ENCODE data around the gene ACER3. TPM values are rescaled to one million over a fixed set of nuclear protein-coding genes. Genes with fewer than 3 reads are reported as not detected.

The ACER3 gene
- total RNA-seq, 1 donor from 2014 or later = 12.4 TPM

- no peak for DNase-seq (ENCODE audit: low read depth)
- Histone ChIP-seq H3K4me3 (ENCODE audit: low read depth, low read length) (no peak overlapping the region), H3K36me3 (ENCODE audit: control insufficient read depth, insufficient read depth, low read length) (no peaks in the 10 kb centered on the region), H3K27me3 (ENCODE audit: control insufficient read depth, insufficient read depth, low read length) (peaks cover 6% of the 10 kb centered on the region)
- FAIRE-seq = no peak
- TF ChIP-seq CTCF (IDR thresholded peaks at IDR 0.05; ENCODE audit: insufficient read depth, low read length, severe bottlenecking) = no peak
Observed at GRCh38 chr11:77069969-77070582, 209.4 kb downstream of the ACER3 start.

DNA sequence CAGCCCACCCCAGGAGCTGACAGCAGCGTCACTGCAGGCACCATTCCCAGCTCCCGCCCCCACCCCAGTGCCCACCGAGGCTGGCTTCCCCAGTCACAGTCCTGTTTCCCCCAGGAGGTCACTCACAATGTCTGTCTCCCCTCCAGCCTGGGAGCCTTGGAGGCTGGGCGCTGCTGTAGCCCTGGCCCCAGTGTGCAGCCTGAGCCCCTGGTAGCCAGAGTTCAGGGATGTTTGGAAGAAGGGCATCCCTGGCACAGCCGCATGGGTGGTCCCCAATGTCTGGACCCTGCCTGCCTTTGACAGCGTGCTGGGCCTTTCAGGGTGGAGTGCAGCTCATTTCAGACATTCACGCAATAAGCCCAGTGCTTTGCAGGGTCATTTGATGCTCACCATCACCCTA lies 210.4 kb downstream of the ACER3 start:
- peaks cover 6% of the 10 kb centered on the region for H3K27me3 ChIP-seq (ENCODE audit: control insufficient read depth, insufficient read depth, low read length)
- H3K36me3 ChIP-seq (ENCODE audit: control insufficient read depth, insufficient read depth, low read length) = no peaks in the 10 kb centered on the region
- H3K4me3 ChIP-seq (ENCODE audit: low read depth, low read length) = no peak overlapping the region
- TF ChIP-seq CTCF (IDR thresholded peaks at IDR 0.05; ENCODE audit: insufficient read depth, low read length, severe bottlenecking) = no peak
- DNase-seq (ENCODE audit: low read depth) = no peak
- no peak for FAIRE-seq

- no peaks in the 10 kb centered on the region for H3K36me3 ChIP-seq (ENCODE audit: control insufficient read depth, insufficient read depth, low read length)
- no peak overlapping the region for H3K4me3 ChIP-seq (ENCODE audit: low read depth, low read length)
- peaks cover 6% of the 10 kb centered on the region for H3K27me3 ChIP-seq (ENCODE audit: control insufficient read depth, insufficient read depth, low read length)
- FAIRE-seq (no peak), DNase-seq (ENCODE audit: low read depth) (peak; percentile 4)
- TF ChIP-seq CTCF (IDR thresholded peaks at IDR 0.05; ENCODE audit: insufficient read depth, low read length, severe bottlenecking) = no peak
Observed at GRCh38 chr11:77071671-77072605, 211.2 kb downstream of the ACER3 start.

DNA sequence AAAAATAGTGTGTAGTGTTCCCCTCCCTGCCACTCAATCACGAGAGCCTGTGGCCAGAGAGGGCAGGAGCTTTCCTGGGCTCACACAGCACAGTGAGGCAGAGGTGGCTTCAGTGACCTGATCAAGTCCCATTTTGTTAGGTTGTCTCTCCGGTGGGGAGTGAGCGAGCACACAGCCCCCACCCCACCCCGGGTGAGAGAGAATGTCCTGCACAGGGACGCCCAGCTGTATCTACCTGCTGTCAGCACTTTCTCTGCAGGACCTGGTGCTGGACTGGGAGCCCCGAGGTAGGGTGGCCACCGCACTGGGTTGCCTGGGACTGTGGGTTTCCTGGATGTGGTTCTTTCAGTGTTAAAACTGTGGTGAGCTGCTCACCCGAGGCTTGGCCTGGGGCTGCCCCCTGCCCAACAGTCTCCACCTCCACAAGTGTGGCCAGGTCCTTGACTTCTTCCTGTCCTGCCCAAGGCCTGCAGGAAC lies 212.2 kb downstream of the ACER3 start:
- no peak for TF ChIP-seq CTCF (IDR thresholded peaks at IDR 0.05; ENCODE audit: insufficient read depth, low read length, severe bottlenecking)
- DNase-seq (ENCODE audit: low read depth) = no peak
- Histone ChIP-seq H3K27me3 (ENCODE audit: control insufficient read depth, insufficient read depth, low read length) (peaks cover 6% of the 10 kb centered on the region), H3K36me3 (ENCODE audit: control insufficient read depth, insufficient read depth, low read length) (no peaks in the 10 kb centered on the region), H3K4me3 (ENCODE audit: low read depth, low read length) (no peak overlapping the region)
- no peak for FAIRE-seq

DNA sequence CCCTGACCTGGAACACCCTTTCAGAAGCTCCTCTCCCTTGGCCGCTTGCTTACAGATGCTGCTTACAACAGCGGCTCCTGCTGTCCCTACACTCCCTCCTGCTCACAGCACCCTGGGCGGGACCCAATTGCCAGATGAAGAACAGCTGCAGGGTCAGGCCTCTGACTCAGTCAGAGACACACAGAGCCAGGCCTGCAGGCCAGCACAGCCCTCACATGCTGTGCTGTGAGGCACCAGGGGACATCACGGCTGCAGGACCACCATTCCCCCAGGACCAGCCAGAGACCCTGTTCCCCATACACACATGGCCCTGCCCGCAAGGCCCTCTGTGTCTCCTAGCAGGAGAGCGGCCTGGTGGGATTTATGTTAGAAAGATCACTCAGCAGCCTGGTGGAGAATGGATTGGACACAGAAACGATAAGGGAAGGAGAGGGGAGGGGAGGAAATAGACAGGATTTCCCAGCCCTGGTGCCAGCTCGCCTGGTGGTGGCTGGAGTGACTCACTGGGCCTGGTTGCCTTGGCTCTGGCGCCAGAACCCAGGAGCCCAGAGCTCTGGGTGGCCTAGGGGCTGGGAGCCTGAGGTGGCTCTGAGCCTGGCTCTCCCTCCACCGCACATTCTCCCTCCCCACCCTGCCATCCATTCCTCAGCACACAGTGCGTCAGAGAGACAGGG lies 212.7 kb downstream of the ACER3 start:
- TF ChIP-seq CTCF (IDR thresholded peaks at IDR 0.05; ENCODE audit: insufficient read depth, low read length, severe bottlenecking) = peak; percentile 26
- FAIRE-seq = no peak
- Histone ChIP-seq H3K4me3 (ENCODE audit: low read depth, low read length) (no peak overlapping the region), H3K27me3 (ENCODE audit: control insufficient read depth, insufficient read depth, low read length) (peaks cover 6% of the 10 kb centered on the region), H3K36me3 (ENCODE audit: control insufficient read depth, insufficient read depth, low read length) (no peaks in the 10 kb centered on the region)
- DNase-seq (ENCODE audit: low read depth) = peak; percentile 44

All from bronchial epithelial cell (primary cell).